H1 (cell line): ENCODE results near the gene CCDC8. TPM values are rescaled to one million over a fixed set of nuclear protein-coding genes. Genes with fewer than 3 reads are reported as not detected.

ENCODE experiments used
- CTCF ChIA-PET: fragments of 300-600 bp; sonication (Branson Sonifier 250); formaldehyde crosslinking; loops from one replicate; lab custom pipeline; 2021; ENCODE audit not compliant: partially characterized antibody; lab: Charles Lee
- POLR2A ChIA-PET: fragments of 300-600 bp; sonication (Branson Sonifier 250); formaldehyde crosslinking; loops from one replicate; lab custom pipeline; 2021; ENCODE audit warnings: inconsistent platforms; ENCODE audit not compliant: partially characterized antibody; lab: Charles Lee
- DNase-seq, 2 experiments: peaks; one replicate each; pipeline versions ENCODE4 v3.0.0 to v3.0.0-alpha.2; 2010 to 2022; ENCODE audit warnings: low spot score in 2 of 2, low read depth in 1 of 2, mixed read lengths in 1 of 2
- FAIRE-seq: peaks from 2 replicates; lab custom pipeline; 2011; peaks lifted over from hg19 to GRCh38; lab: Jason Lieb, UNC
- H2AFZ ChIP-seq: 2 replicates; pipeline ENCODE4 v1.8.1; 2012; ENCODE audit warnings: low read length, inconsistent platforms
- H2AK5ac ChIP-seq: 2 replicates; pipeline ENCODE4 v1.6.1; 2013; ENCODE audit warnings: low read depth, low read length
- H2BK120ac ChIP-seq: replicated peaks from 2 replicates; pipeline ENCODE3; 2013; ENCODE audit warnings: low read depth, low read length, inconsistent platforms
- H2BK12ac ChIP-seq: 2 replicates; pipeline ENCODE4 v1.6.1; 2013; ENCODE audit warnings: low read depth, low read length
- H2BK15ac ChIP-seq: 2 replicates; pipeline ENCODE4 v1.6.1; 2013; ENCODE audit warnings: low read length
- H2BK20ac ChIP-seq: 2 replicates; pipeline ENCODE4 v1.6.1; 2013; ENCODE audit warnings: low read length
- H2BK5ac ChIP-seq: 2 replicates; pipeline ENCODE4 v1.6.1; 2013; ENCODE audit warnings: low read depth, low read length
- H3K14ac ChIP-seq: 2 replicates; pipeline ENCODE4 v1.6.1; 2013; ENCODE audit warnings: inconsistent platforms; ENCODE audit not compliant: insufficient read length
- H3K18ac ChIP-seq: 2 replicates; pipeline ENCODE4 v1.6.1; 2013; ENCODE audit warnings: low read length; ENCODE audit errors: extremely low read depth
- H3K23ac ChIP-seq: 2 replicates; pipeline ENCODE4 v1.6.1; 2013; ENCODE audit warnings: inconsistent platforms; ENCODE audit not compliant: insufficient read length
- H3K23me2 ChIP-seq: 2 replicates; pipeline ENCODE4 v1.6.1; 2013; ENCODE audit warnings: low read depth, low read length
- H3K27ac ChIP-seq: 2 replicates; pipeline ENCODE4 v1.6.1; 2011; ENCODE audit warnings: low read depth, low read length, inconsistent platforms
- H3K27me3 ChIP-seq, 4 experiments: replicated peaks in 1 of 4; 1 replicate in 1 of 4; 2 replicates in 3 of 4; pipeline versions ENCODE4 v1.6.1 to v1.8.1; 2011 to 2013; ENCODE audit warnings: low read length in 3 of 4, mild to moderate bottlenecking in 3 of 4, inconsistent platforms in 2 of 4, mixed read lengths in 2 of 4, moderate library complexity in 1 of 4; ENCODE audit not compliant: control insufficient read depth in 3 of 4, insufficient read depth in 3 of 4; ENCODE audit errors: extremely low read depth in 1 of 4
- H3K36me3 ChIP-seq, 4 experiments: 2 replicates each; pipeline versions ENCODE4 v1.6.1 to v1.8.1; 2011 to 2013; ENCODE audit warnings: mild to moderate bottlenecking in 4 of 4, low read length in 3 of 4, moderate library complexity in 2 of 4, control low read depth in 1 of 4, inconsistent platforms in 1 of 4; ENCODE audit not compliant: insufficient read depth in 4 of 4, control insufficient read depth in 2 of 4
- H3K4ac ChIP-seq: replicated peaks from 2 replicates; pipeline ENCODE3; 2013; ENCODE audit warnings: low read length, low read depth, mixed read lengths, inconsistent platforms; ENCODE audit not compliant: insufficient read length
- H3K4me1 ChIP-seq, 4 experiments: replicated peaks in 1 of 4; 1 replicate in 1 of 4; 2 replicates in 3 of 4; pipeline versions ENCODE4 v1.6.1 to v1.8.1; 2011 to 2013; ENCODE audit warnings: low read length in 3 of 4, inconsistent platforms in 2 of 4, mixed read lengths in 1 of 4; ENCODE audit not compliant: insufficient read depth in 4 of 4, control insufficient read depth in 3 of 4
- H3K4me2 ChIP-seq, 2 experiments: 2 replicates each; pipeline versions ENCODE4 v1.6.1 to v1.8.1; 2011 to 2013; ENCODE audit warnings: low read depth in 2 of 2, low read length in 2 of 2, control low read depth in 1 of 2, inconsistent platforms in 1 of 2, mild to moderate bottlenecking in 1 of 2; ENCODE audit not compliant: insufficient read depth in 1 of 2
- H3K4me3 ChIP-seq, 4 experiments: fragments of 200-600, 300-600 bp in 1 of 4; sonication (generic), shearing (Covaris generic), sonication (Bioruptor Twin) in 1 of 4; 2 replicates each; pipeline versions ENCODE4 v1.5.1 to v1.8.1; 2011 to 2016; ENCODE audit warnings: low read length in 4 of 4, low read depth in 3 of 4, control low read depth in 2 of 4, inconsistent platforms in 2 of 4, mild to moderate bottlenecking in 2 of 4, mixed read lengths in 1 of 4, moderate library complexity in 1 of 4; ENCODE audit not compliant: insufficient read depth in 2 of 4; ENCODE audit errors: extremely low read depth in 1 of 4
- H3K56ac ChIP-seq: replicated peaks from 2 replicates; pipeline ENCODE3; 2013; ENCODE audit warnings: low read depth, mild to moderate bottlenecking, mixed read lengths, low read length, inconsistent platforms; ENCODE audit not compliant: insufficient read length
- H3K79me1 ChIP-seq: 2 replicates; pipeline ENCODE4 v1.6.1; 2013; ENCODE audit warnings: low read depth, low read length, control low read depth
- H3K79me2 ChIP-seq, 2 experiments: 2 replicates each; pipeline versions ENCODE4 v1.6.1 to v1.8.1; 2012 to 2013; ENCODE audit warnings: low read length in 2 of 2, mild to moderate bottlenecking in 2 of 2, inconsistent platforms in 1 of 2; ENCODE audit not compliant: insufficient read depth in 2 of 2, control insufficient read depth in 1 of 2
- H3K9ac ChIP-seq, 4 experiments: replicated peaks in 1 of 4; 1 replicate in 1 of 4; 2 replicates in 3 of 4; pipeline versions ENCODE4 v1.6.1 to v1.8.1; 2011 to 2013; ENCODE audit warnings: low read depth in 3 of 4, low read length in 3 of 4, control low read depth in 2 of 4, mild to moderate bottlenecking in 2 of 4, moderate library complexity in 2 of 4, inconsistent platforms in 1 of 4; ENCODE audit errors: extremely low read depth in 1 of 4
- H3K9me3 ChIP-seq, 2 experiments: 2 replicates each; pipeline versions ENCODE4 v1.6.1 to v1.8.1; 2012 to 2013; ENCODE audit warnings: mild to moderate bottlenecking in 2 of 2, moderate library complexity in 2 of 2, control low read depth in 1 of 2, inconsistent platforms in 1 of 2, low read depth in 1 of 2, low read length in 1 of 2, mixed read lengths in 1 of 2; ENCODE audit not compliant: insufficient read depth in 2 of 2
- H4K20me1 ChIP-seq, 2 experiments: replicated peaks in 1 of 2; 2 replicates each; pipeline versions ENCODE3 to v1.8.1; 2011 to 2013; ENCODE audit warnings: inconsistent platforms in 2 of 2, low read length in 2 of 2, mild to moderate bottlenecking in 1 of 2; ENCODE audit not compliant: insufficient read depth in 2 of 2, control insufficient read depth in 1 of 2
- H4K5ac ChIP-seq: 2 replicates; pipeline ENCODE4 v1.6.1; 2013; ENCODE audit warnings: low read length, low read depth, mixed read lengths, inconsistent platforms; ENCODE audit not compliant: insufficient read length
- H4K8ac ChIP-seq: 2 replicates; pipeline ENCODE4 v1.8.0; 2013; ENCODE audit warnings: mild to moderate bottlenecking, moderate library complexity, low read length, inconsistent platforms; ENCODE audit not compliant: insufficient read depth; ENCODE audit errors: extremely low read depth
- H4K91ac ChIP-seq: replicated peaks from 2 replicates; pipeline ENCODE3; 2013; ENCODE audit warnings: low read length, mixed read lengths, inconsistent platforms; ENCODE audit not compliant: insufficient read length
- ASH2L ChIP-seq: fragments of 200-600, 300-600 bp; sonication (generic); IDR thresholded peaks from one replicate; pipeline ENCODE4 v1.7.1; 2017; ENCODE audit warnings: low read length
- CEBPB ChIP-seq: IDR thresholded peaks from 2 replicates; pipeline ENCODE4 v1.6.1; 2012; ENCODE audit warnings: low read depth, low read length
- CHD2 ChIP-seq: IDR thresholded peaks from 2 replicates; pipeline ENCODE4 v1.6.1; 2012; ENCODE audit warnings: low read length, improper control_type of control experiment
- RNF2 ChIP-seq: fragments of 200-900, 300-1000 bp; sonication (generic); IDR thresholded peaks from 2 replicates; pipeline ENCODE4 v1.7.1; 2016; ENCODE audit warnings: borderline replicate concordance, low read depth, mild to moderate bottlenecking, antibody characterized with exemption, low read length; ENCODE audit not compliant: poor library complexity, severe bottlenecking; ENCODE audit errors: missing control alignments
- RXRA ChIP-seq: IDR thresholded peaks from 2 replicates; pipeline ENCODE4 v1.6.1; 2011; ENCODE audit warnings: low read depth, mild to moderate bottlenecking, low read length, moderate library complexity; ENCODE audit not compliant: insufficient read depth
- TAF7 ChIP-seq: optimal IDR thresholded peaks from 2 replicates; pipeline ENCODE3; 2011; ENCODE audit warnings: low read depth, mild to moderate bottlenecking, inconsistent platforms, low read length, moderate library complexity, borderline replicate concordance
- WGBS, 2 experiments: shearing (Covaris generic) in 1 of 2; methylation state at CpG; one replicate each; pipeline versions ENCODE4 v1.1.6 to v1.1.7; 2013 to 2015; ENCODE audit warnings: low lambda C conversion rate in 2 of 2, mixed read lengths in 2 of 2, inconsistent platforms in 1 of 2, low coverage in 1 of 2, missing lambda C conversion rate in 1 of 2; ENCODE audit not compliant: insufficient replicate concordance in 2 of 2, insufficient coverage in 1 of 2, insufficient read length in 1 of 2; ENCODE audit errors: extremely low coverage in 1 of 2, missing lambda C conversion rate in 1 of 2; 5-methylcytosine and 5-hydroxymethylcytosine counted together
- polyA plus RNA-seq, 7 experiments: library from polyadenylated mRNA; depleted of rRNA in 3 of 7; stranded (reverse) in 5 of 7; unstranded in 2 of 7; fragments of >200 nt in 5 of 7; fragments of 200-250 nt in 2 of 7; gene quantifications; 1 replicate in 5 of 7; 2 replicates in 1 of 7; 4 replicates in 1 of 7; pipeline versions ENCODE4 v1.2.1 to v1.2.3, GENCODE V29; 2011 to 2013; ENCODE audit warnings: missing spikeins in 2 of 7, mixed read lengths in 2 of 7
- total RNA-seq: library from RNA; stranded (reverse); fragmentation: NEBNext Ultra II Directional; extraction: Animal tissue kit (Norgen Biotek cat#: 25700); gene quantifications from 2 replicates; pipeline ENCODE4 v1.2.1, GENCODE V29; 2021
- TF ChIP-seq, protein P1 (sequence below): IDR thresholded peaks from 2 replicates; pipeline ENCODE4 v1.6.1; 2012; ENCODE audit warnings: inconsistent platforms

Gene CCDC8
- total and polyA plus RNA-seq, 2 of the 8 experiments (the other 6 are each of a cell fraction or from before 2014, with no cell fraction given) = 4.9 to 13.6 TPM

DNA sequence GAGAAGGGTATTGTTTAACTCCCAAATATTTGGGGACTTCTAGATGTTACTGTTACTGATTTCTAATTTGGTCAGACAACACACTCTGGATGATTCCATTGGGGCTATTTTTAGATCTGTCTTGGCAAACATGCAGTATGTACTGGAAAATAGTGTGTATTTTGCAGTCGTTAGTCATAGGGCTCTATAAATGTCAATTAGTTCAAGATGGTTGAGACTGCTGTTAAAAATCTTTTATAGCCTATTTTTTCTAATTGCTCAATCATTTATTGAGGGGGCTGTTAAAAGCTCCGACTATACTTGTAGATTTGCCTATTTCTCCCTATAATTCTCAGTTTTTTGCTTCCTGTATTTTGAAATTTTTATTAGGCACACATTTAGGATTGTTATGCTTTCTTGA lies 35.1 kb downstream of the CCDC8 start:
- no peak overlapping the region for H2BK20ac ChIP-seq
- H3K27me3 ChIP-seq = no peaks in the 10 kb centered on the region
- H2AFZ ChIP-seq = no peak overlapping the region
- no peak overlapping the region for H2BK5ac ChIP-seq
- no peak overlapping the region for H3K4me2 ChIP-seq
- no peak overlapping the region for H4K5ac ChIP-seq
- no peak overlapping the region for H3K18ac ChIP-seq
- no peak overlapping the region for H4K91ac ChIP-seq
- no peak overlapping the region for H2BK12ac ChIP-seq
- H3K14ac ChIP-seq = no peak overlapping the region
- no peak overlapping the region for H2BK15ac ChIP-seq
- peaks cover 0 to 24% of the 10 kb centered on the region in 2 experiments; a peak in 2 of 4 replicates for H3K79me2 ChIP-seq
- H3K4me3 ChIP-seq = no peak overlapping the region
- CTCF ChIA-PET = interaction anchor here (0.9 to 1.5 kb wide), 6 partner anchors 9 to 300 kb away, joined by 3 to 5 read pairs (median 4); no protein-coding TSS in a partner anchor
- no peak overlapping the region for H2BK120ac ChIP-seq
- DNase-seq = no peak
- 88% methylated on average over 2 of the region's 2 CpGs; no CpG with 5 or more reads in 1 of the 2 experiments for WGBS, 2 experiments
- no peak for FAIRE-seq
- H2AK5ac ChIP-seq = no peak overlapping the region
- POLR2A ChIA-PET = interaction anchor here (1.1 to 1.2 kb wide), 2 partner anchors 27 to 29 kb away, joined by 3 read pairs; no protein-coding TSS in a partner anchor
- peaks cover 9 to 13% (median 11%) of the 10 kb centered on the region in 4 experiments for H3K4me1 ChIP-seq
- 0 out of 2 replicates have a peak, but pooled peaks cover 3% of the 10 kb centered on the region for H3K79me1 ChIP-seq
- H3K36me3 ChIP-seq = peaks cover 11 to 50% (median 33%) of the 10 kb centered on the region in 4 experiments
- H3K9ac ChIP-seq = no peak overlapping the region
- H3K9me3 ChIP-seq = no peaks in the 10 kb centered on the region
- H3K4ac ChIP-seq = no peak overlapping the region
- no peaks in the 10 kb centered on the region for H3K23me2 ChIP-seq
- no peak overlapping the region for H3K23ac ChIP-seq
- no peak overlapping the region for H3K56ac ChIP-seq
- no peak overlapping the region for H4K8ac ChIP-seq
- H4K20me1 ChIP-seq = peaks cover 0 to 2% of the 10 kb centered on the region in 2 experiments
- no peak overlapping the region for H3K27ac ChIP-seq
- TF ChIP-seq ASH2L (no peak), RXRA (no peak), TAF7 (no peak), CHD2 (no peak), RNF2 (no peak), CEBPB (no peak)
- TF ChIP-seq, protein P1, sequence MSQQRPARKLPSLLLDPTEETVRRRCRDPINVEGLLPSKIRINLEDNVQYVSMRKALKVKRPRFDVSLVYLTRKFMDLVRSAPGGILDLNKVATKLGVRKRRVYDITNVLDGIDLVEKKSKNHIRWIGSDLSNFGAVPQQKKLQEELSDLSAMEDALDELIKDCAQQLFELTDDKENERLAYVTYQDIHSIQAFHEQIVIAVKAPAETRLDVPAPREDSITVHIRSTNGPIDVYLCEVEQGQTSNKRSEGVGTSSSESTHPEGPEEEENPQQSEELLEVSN = no peak
